ENCODE measurements around the gene TSC22D1.
"Not testable (repeated sequence)": the region's sequence is repeated elsewhere in the genome, so short reads cannot be mapped to it uniquely, and the experiment has no call there.

Gene TSC22D1

GRCh38 chr13:44566601-44567000, 9.5 kb downstream of the TSC22D1 start:
- DNase-seq, result no peak

GRCh38 chr13:44565881-44566280, 10.2 kb downstream of the TSC22D1 start:
- DNase-seq, result no peak

GRCh38 chr13:44564936-44565335, 11.2 kb downstream of the TSC22D1 start:
- no peak for DNase-seq

GRCh38 chr13:44562853-44563252, 13.3 kb downstream of the TSC22D1 start:
- not testable (repeated sequence) for DNase-seq

- no peak for DNase-seq
Observed at GRCh38 chr13:44561351-44561750, 14.8 kb downstream of the TSC22D1 start.

GRCh38 chr13:44557986-44558385, 18.1 kb downstream of the TSC22D1 start:
- no peak for DNase-seq

- DNase-seq, result no peak
Observed at GRCh38 chr13:44555207-44555606, 20.9 kb downstream of the TSC22D1 start.

- DNase-seq, result no peak
Observed at GRCh38 chr13:44549476-44549875, 26.7 kb downstream of the TSC22D1 start.

GRCh38 chr13:44546164-44546563, 30.0 kb downstream of the TSC22D1 start:
- no peak for DNase-seq

GRCh38 chr13:44543369-44543768, 32.8 kb downstream of the TSC22D1 start:
- no peak for DNase-seq

GRCh38 chr13:44542361-44542760, 33.8 kb downstream of the TSC22D1 start:
- no peak for DNase-seq

- DNase-seq, result no peak
Observed at GRCh38 chr13:44541601-44542000, 34.5 kb downstream of the TSC22D1 start.

- no peak for DNase-seq
Observed at GRCh38 chr13:44540761-44541434, 35.2 kb downstream of the TSC22D1 start.

GRCh38 chr13:44537248-44537647, 38.9 kb downstream of the TSC22D1 start:
- DNase-seq, result no peak

- no peak for DNase-seq
Observed at GRCh38 chr13:44523146-44524015, 52.7 kb downstream of the TSC22D1 start.

GRCh38 chr13:44519642-44520041, 56.5 kb downstream of the TSC22D1 start:
- DNase-seq, result no peak

- no peak for DNase-seq
Observed at GRCh38 chr13:44516771-44517170, 59.4 kb downstream of the TSC22D1 start.

- DNase-seq, result no peak
Observed at GRCh38 chr13:44514278-44514677, 61.9 kb downstream of the TSC22D1 start.

- not testable (repeated sequence) for DNase-seq
Observed at GRCh38 chr13:44509853-44510252, 66.3 kb downstream of the TSC22D1 start.

- DNase-seq, result no peak
Observed at GRCh38 chr13:44508562-44509077, 67.5 kb downstream of the TSC22D1 start.

GRCh38 chr13:44507639-44508038, 68.5 kb downstream of the TSC22D1 start:
- DNase-seq, result no peak

GRCh38 chr13:44506719-44507118, 69.4 kb downstream of the TSC22D1 start:
- DNase-seq, result no peak

GRCh38 chr13:44506251-44506650, 69.9 kb downstream of the TSC22D1 start:
- no peak for DNase-seq

- no peak for DNase-seq
Observed at GRCh38 chr13:44504116-44504515, 72.0 kb downstream of the TSC22D1 start.

Measured in NCI-H345 (cell line).